GM19193 (cell line): Measurements from ENCODE around the gene TRPM2.
A peak's percentile ranks its signal among the peaks of the same experiment; 100 is the strongest.

ENCODE experiments used
- POLR2A ChIP-seq: IDR thresholded peaks from 4 replicates; pipeline ENCODE4 v1.6.1; 2011; ENCODE audit not compliant: insufficient read depth, insufficient read length; ENCODE audit errors: extremely low read depth

Gene TRPM2

GRCh38 chr21:44328242-44328895, 25.1 kb upstream of the TRPM2 start:
- TF ChIP-seq POLR2A = peak; percentile 30

- peak; percentile 36 for TF ChIP-seq POLR2A
Observed at GRCh38 chr21:44329086-44329889, 24.1 kb upstream of the TRPM2 start.

GRCh38 chr21:44329971-44330681, 23.3 kb upstream of the TRPM2 start:
- TF ChIP-seq POLR2A = no peak

GRCh38 chr21:44330698-44331097, 22.7 kb upstream of the TRPM2 start:
- TF ChIP-seq POLR2A = no peak

- no peak for TF ChIP-seq POLR2A
Observed at GRCh38 chr21:44331209-44331608, 22.2 kb upstream of the TRPM2 start.

- peak; percentile 7 for TF ChIP-seq POLR2A
Observed at GRCh38 chr21:44331650-44332307, 21.6 kb upstream of the TRPM2 start.

GRCh38 chr21:44332383-44332782, 21.0 kb upstream of the TRPM2 start:
- no peak for TF ChIP-seq POLR2A

- TF ChIP-seq POLR2A = no peak
Observed at GRCh38 chr21:44332965-44333364, 20.5 kb upstream of the TRPM2 start.

GRCh38 chr21:44333509-44334328, 19.7 kb upstream of the TRPM2 start:
- TF ChIP-seq POLR2A = no peak

- no peak for TF ChIP-seq POLR2A
Observed at GRCh38 chr21:44334329-44335030, 18.9 kb upstream of the TRPM2 start.

- no peak for TF ChIP-seq POLR2A
Observed at GRCh38 chr21:44335266-44336059, 18.0 kb upstream of the TRPM2 start.

GRCh38 chr21:44337449-44337848, 16.0 kb upstream of the TRPM2 start:
- no peak for TF ChIP-seq POLR2A

- TF ChIP-seq POLR2A = no peak
Observed at GRCh38 chr21:44337941-44338895, 15.2 kb upstream of the TRPM2 start.
